HepG2 (cell line): ENCODE data around the gene HLF. TPM values are rescaled to one million over a fixed set of nuclear protein-coding genes. Genes with fewer than 3 reads are reported as not detected.
A peak's percentile ranks its signal among the peaks of the same experiment; 100 is the strongest.

Experiments used
- ATAC-seq: fragments of 200-7000 bp; cut with Tn5 transposase; 3 replicates; pipeline ENCODE4 v1.9.1; 2020; ENCODE audit warnings: mild to moderate bottlenecking, moderate library complexity
- BruUV-seq: library from RNA; stranded (reverse); fragments of 400-500 nt; replicated peaks from 2 replicates; lab custom pipeline; 2021; lab: Mats Ljungman, UMichigan
- CTCF ChIA-PET: fragments of 300-600 bp; formaldehyde crosslinking; extraction: SDS; loops from one replicate; lab custom pipeline; 2021; ENCODE audit warnings: low total read pairs, inconsistent platforms, low intra/inter-chr PET ratio; lab: Yijun Ruan, JAX
- POLR2A ChIA-PET: fragments of 350-600 bp; sonication (Branson Sonifier 250); formaldehyde crosslinking; loops from one replicate; lab custom pipeline; 2020; ENCODE audit warnings: antibody characterized with exemption, inconsistent platforms; lab: Yijun Ruan, JAX
- DNase-seq: peaks from one replicate; pipeline ENCODE4 v3.0.0-alpha.2; 2015; ENCODE audit warnings: low spot score
- FAIRE-seq: peaks from 3 replicates; lab custom pipeline; 2011; peaks lifted over from hg19 to GRCh38; lab: Jason Lieb, UNC
- H2AFZ ChIP-seq: one replicate; pipeline ENCODE4 v1.6.1; 2011; ENCODE audit warnings: low read length, inconsistent platforms
- H3K27ac ChIP-seq: fragments of 300-600 bp; 3 replicates; pipeline ENCODE4 v1.8.0; 2011; ENCODE audit warnings: mixed run types, mild to moderate bottlenecking, mixed read lengths, low read length, inconsistent platforms; ENCODE audit not compliant: insufficient read depth; ENCODE audit errors: extremely low read length
- H3K27me3 ChIP-seq, 2 experiments: fragments of 200-600 bp in 1 of 2; 2 replicates in 1 of 2; 3 replicates in 1 of 2; pipeline versions ENCODE4 v1.6.0 to v1.8.0; 2011; ENCODE audit warnings: low read length in 2 of 2, mild to moderate bottlenecking in 2 of 2, moderate library complexity in 2 of 2, inconsistent platforms in 1 of 2; ENCODE audit not compliant: insufficient read depth in 2 of 2, control insufficient read depth in 1 of 2
- H3K36me3 ChIP-seq, 2 experiments: fragments of 200-600 bp in 1 of 2; replicated peaks in 1 of 2; 2 replicates in 1 of 2; 3 replicates in 1 of 2; pipeline versions ENCODE4 v1.5.1 to v1.8.0; 2011; ENCODE audit warnings: low read length in 2 of 2, inconsistent platforms in 1 of 2; ENCODE audit not compliant: insufficient read depth in 2 of 2, control insufficient read depth in 1 of 2
- H3K4me1 ChIP-seq: 2 replicates; pipeline ENCODE4 v1.5.1; 2012; ENCODE audit warnings: low read length, inconsistent platforms; ENCODE audit not compliant: insufficient read depth
- H3K4me2 ChIP-seq: 2 replicates; pipeline ENCODE4 v1.6.0; 2011; ENCODE audit warnings: low read depth, low read length, inconsistent platforms
- H3K4me3 ChIP-seq, 3 experiments: fragments of 200-600 bp in 1 of 3; sonication (generic), shearing (Covaris generic) in 1 of 3; replicated peaks in 1 of 3; 2 replicates each; pipeline ENCODE4 v1.5.1; 2011 to 2016; ENCODE audit warnings: low read length in 3 of 3, inconsistent platforms in 2 of 3, low read depth in 2 of 3, mild to moderate bottlenecking in 2 of 3, control low read depth in 1 of 3, mixed read lengths in 1 of 3; ENCODE audit not compliant: insufficient read depth in 1 of 3
- H3K79me2 ChIP-seq: one replicate; pipeline ENCODE4 v1.6.1; 2011; ENCODE audit warnings: low read length, inconsistent platforms; ENCODE audit not compliant: insufficient read depth
- H3K9ac ChIP-seq: 2 replicates; pipeline ENCODE4 v1.6.0; 2011; ENCODE audit warnings: mild to moderate bottlenecking, low read depth, low read length, inconsistent platforms; ENCODE audit not compliant: insufficient read depth
- H3K9me3 ChIP-seq: 2 replicates; pipeline ENCODE4 v1.5.1; 2012; ENCODE audit warnings: mild to moderate bottlenecking, low read length
- H4K20me1 ChIP-seq: 2 replicates; pipeline ENCODE4 v1.6.0; 2011; ENCODE audit warnings: inconsistent platforms, mild to moderate bottlenecking, low read length, moderate library complexity; ENCODE audit not compliant: insufficient read depth
- BCL6 ChIP-seq: IDR thresholded peaks from 2 replicates; pipeline ENCODE4 v1.6.1; 2016; ENCODE audit warnings: missing genetic modification reagents, missing compliant biosample characterization
- E2F1 ChIP-seq: sonication (generic); formaldehyde crosslinking; IDR thresholded peaks from 2 replicates; pipeline ENCODE4 v1.5.0; 2020; ENCODE audit warnings: missing genetic modification reagents
- ELF3 ChIP-seq: IDR thresholded peaks from 2 replicates; pipeline ENCODE4 v1.6.1; 2016; ENCODE audit warnings: missing genetic modification reagents, missing compliant biosample characterization
- GFI1 ChIP-seq: sonication (generic); formaldehyde crosslinking; IDR thresholded peaks from 2 replicates; pipeline ENCODE4 v1.5.0; 2020; ENCODE audit warnings: missing genetic modification reagents, mild to moderate bottlenecking, borderline replicate concordance
- IKZF5 ChIP-seq: IDR thresholded peaks from 2 replicates; pipeline ENCODE4 v1.6.1; 2018; ENCODE audit warnings: missing genetic modification reagents, mild to moderate bottlenecking, missing compliant biosample characterization
- MTA1 ChIP-seq: sonication (generic); formaldehyde crosslinking; IDR thresholded peaks from 2 replicates; pipeline ENCODE4 v1.4.0; 2020; ENCODE audit warnings: missing genetic modification reagents, mild to moderate bottlenecking, borderline replicate concordance
- NCOA2 ChIP-seq: sonication (generic); formaldehyde crosslinking; IDR thresholded peaks from 2 replicates; pipeline ENCODE4 v1.8.0; 2022; ENCODE audit warnings: inconsistent platforms
- NFYC ChIP-seq: IDR thresholded peaks from 2 replicates; pipeline ENCODE4 v1.6.1; 2016; ENCODE audit warnings: missing genetic modification reagents, missing compliant biosample characterization
- YEATS4 ChIP-seq: sonication (generic); formaldehyde crosslinking; IDR thresholded peaks from 2 replicates; pipeline ENCODE4 v1.4.0; 2020; ENCODE audit warnings: missing genetic modification reagents, borderline replicate concordance
- ZBTB34 ChIP-seq: sonication (generic); formaldehyde crosslinking; IDR thresholded peaks from 2 replicates; pipeline ENCODE4 v1.8.0; 2022; ENCODE audit warnings: mild to moderate bottlenecking, missing genetic modification reagents
- ZC3H13 ChIP-seq: sonication (generic); formaldehyde crosslinking; IDR thresholded peaks from 2 replicates; pipeline ENCODE4 v1.8.1; 2023; ENCODE audit warnings: mild to moderate bottlenecking, missing genetic modification reagents, moderate library complexity
- ZFYVE20 ChIP-seq: sonication (generic); formaldehyde crosslinking; IDR thresholded peaks from 2 replicates; pipeline ENCODE4 v1.8.0; 2023; ENCODE audit warnings: low read depth, mild to moderate bottlenecking, moderate library complexity, missing genetic modification reagents, borderline replicate concordance
- ZNF251 ChIP-seq: sonication (generic); formaldehyde crosslinking; IDR thresholded peaks from 2 replicates; pipeline ENCODE4 v1.9.0; 2021; ENCODE audit warnings: mild to moderate bottlenecking, missing genetic modification reagents
- ZNF317 ChIP-seq: sonication (generic); formaldehyde crosslinking; IDR thresholded peaks from 2 replicates; pipeline ENCODE4 v1.5.0; 2020; ENCODE audit warnings: mild to moderate bottlenecking, missing genetic modification reagents
- ZNF329 ChIP-seq: sonication (generic); formaldehyde crosslinking; IDR thresholded peaks from 2 replicates; pipeline ENCODE4 v1.9.0; 2021; ENCODE audit warnings: low read depth, mild to moderate bottlenecking, missing genetic modification reagents
- ZNF572 ChIP-seq: sonication (generic); formaldehyde crosslinking; IDR thresholded peaks from 2 replicates; pipeline ENCODE4 v1.5.1; 2020; ENCODE audit warnings: mild to moderate bottlenecking, missing genetic modification reagents
- ZNF607 ChIP-seq: sonication (generic); formaldehyde crosslinking; IDR thresholded peaks from 2 replicates; pipeline ENCODE4 v1.5.1; 2020; ENCODE audit warnings: missing genetic modification reagents, mild to moderate bottlenecking, borderline replicate concordance
- ZNF775 ChIP-seq: sonication (generic); formaldehyde crosslinking; IDR thresholded peaks from 2 replicates; pipeline ENCODE4 v1.4.0; 2020; ENCODE audit warnings: missing genetic modification reagents, mild to moderate bottlenecking, moderate library complexity, borderline replicate concordance
- ZNF841 ChIP-seq: sonication (generic); formaldehyde crosslinking; IDR thresholded peaks from 2 replicates; pipeline ENCODE4 v1.8.1; 2023; ENCODE audit warnings: missing genetic modification reagents, borderline replicate concordance
- WGBS: methylation state at CpG from one replicate; pipeline ENCODE4 v1.1.6; 2017; ENCODE audit warnings: low lambda C conversion rate; 5-methylcytosine and 5-hydroxymethylcytosine counted together
- in situ Hi-C: cut with HindIII; loops from 2 replicates; pipeline ENCODE4 v1.10.0; 2017; ENCODE audit warnings: low pct_unique_long_range_greater_than_20kb; ENCODE audit not compliant: extremely low pct_ligation_motif_present
- intact Hi-C: fragments of 100-400 bp; cut with micrococcal nuclease; formaldehyde crosslinking; loops from one replicate; pipeline ENCODE4 v1.10.0; 2022; ENCODE audit not compliant: unreplicated experiment
- polyA plus RNA-seq, 8 experiments: library from polyadenylated mRNA; depleted of rRNA in 3 of 8; stranded (reverse) in 7 of 8; unstranded in 1 of 8; fragments of >200 nt; fragmentation: Illumina TruSeq in 4 of 8; extraction: Trizol in 4 of 8; gene quantifications; 2 replicates each; pipeline versions ENCODE4 v1.2.1 to v1.2.3, GENCODE V29; 2011 to 2016; ENCODE audit warnings: low read depth in 4 of 8, missing spikeins in 1 of 8, mixed read lengths in 1 of 8; ENCODE audit not compliant: insufficient read depth in 1 of 8
- total RNA-seq, 5 experiments: library from RNA; depleted of rRNA; stranded (reverse); fragments of >200 nt; fragmentation: Illumina TruSeq; extraction: Trizol; gene quantifications; 2 replicates each; pipeline ENCODE4 v1.2.3, GENCODE V29; 2016; ENCODE audit warnings: low read depth in 1 of 5

Gene HLF
- total and polyA plus RNA-seq, 2 of the 13 experiments (the other 11 are each of a cell fraction or from before 2014, with no cell fraction given), result 202 to 346 TPM

GRCh38 chr17:55238179-55238930 lies 26.4 kb upstream of the HLF start:
- Histone ChIP-seq H3K4me2 (peak overlapping the region; percentile 98), H3K36me3 (no peaks in the 10 kb centered on the region), H3K27me3 (no peaks in the 10 kb centered on the region; a peak in 1 of 5 replicates), H2AFZ (peak overlapping the region; percentile 91), H3K27ac (peak overlapping the region; percentile 72), H3K4me1 (peaks cover 23% of the 10 kb centered on the region), H3K9me3 (no peaks in the 10 kb centered on the region), H3K4me3 (peak overlapping the region; percentile 61 to 77 (median 70)), H4K20me1 (no peaks in the 10 kb centered on the region), H3K79me2 (no peaks in the 10 kb centered on the region), H3K9ac (peak overlapping the region; percentile 73)
- intact Hi-C loops (loop anchor here (1.0 to 5.0 kb wide), 3 partner anchors 26 to 176 kb away; partner anchors contain the start of gene HLF), in situ Hi-C loops (no loop called here)
- WGBS, result 21% methylated on average over 32 of the region's 68 CpGs
- peak; percentile 99 for ATAC-seq
- BruUV-seq, result no TSS peak
- peak; percentile 94 for DNase-seq
- peak; percentile 58 for FAIRE-seq
- CTCF ChIA-PET, result interaction anchor here (0.7 to 1.5 kb wide), 3 partner anchors 57 to 245 kb away, joined by 3 to 4 read pairs (median 3); no protein-coding TSS in a partner anchor
- POLR2A ChIA-PET, result interaction anchor here (0.7 to 3.5 kb wide), 20 partner anchors 9 to 170 kb away, joined by 3 to 81 read pairs (median 5); partner anchors contain the start of gene HLF
- TF ChIP-seq GFI1 (peak; percentile 77; the same call in 1 of the 2 replicates), ZNF607 (CRISPR knock-in tag) (peak; percentile 85; the same call in 1 of the 2 replicates), ELF3 (CRISPR knock-in tag) (peak; percentile 71), BCL6 (CRISPR knock-in tag) (no peak; the same call in 1 of the 2 replicates), ZBTB34 (CRISPR knock-in tag) (0 out of 2 replicates have a peak, but pooled peaks have one; percentile 71), E2F1 (CRISPR knock-in tag) (peak; percentile 60; the same call in 1 of the 2 replicates), ZNF251 (CRISPR knock-in tag) (no peak), ZNF317 (CRISPR knock-in tag) (0 out of 2 replicates have a peak, but pooled peaks have one; percentile 11), ZNF775 (CRISPR knock-in tag) (no peak), MTA1 (CRISPR knock-in tag) (no peak; the same call in 1 of the 2 replicates), NCOA2 (CRISPR knock-in tag) (peak; percentile 60), ZC3H13 (no peak; the same call in 1 of the 2 replicates), YEATS4 (CRISPR knock-in tag) (peak; percentile 74), ZNF841 (no peak), ZNF572 (no peak), ZFYVE20 (CRISPR knock-in tag) (no peak), NFYC (CRISPR knock-in tag) (0 out of 2 replicates have a peak, but pooled peaks have one; percentile 21), ZNF329 (peak; percentile 66; the same call in 1 of the 2 replicates), IKZF5 (CRISPR knock-in tag) (peak; percentile 79; the same call in 1 of the 2 replicates)
